Nephron progenitor cell (in vitro differentiated cells): ENCODE data around the gene WAS.
"Not testable (repeated sequence)": the region's sequence is repeated elsewhere in the genome, so short reads cannot be mapped to it uniquely, and the experiment has no call there.

ENCODE experiments used
- DNase-seq: peaks from one replicate; pipeline ENCODE4 v3.0.0; 2021
- H3K27ac Mint-ChIP-seq: 2 replicates; pipeline ENCODE4 v1.8.0; 2021; ENCODE audit warnings: mild to moderate bottlenecking, moderate library complexity, mixed read lengths
- H3K27me3 Mint-ChIP-seq: 2 replicates; pipeline ENCODE4 v1.8.0; 2021; ENCODE audit warnings: mild to moderate bottlenecking, low read depth, mixed read lengths; ENCODE audit not compliant: poor library complexity
- H3K36me3 Mint-ChIP-seq: 2 replicates; pipeline ENCODE4 v1.8.0; 2021; ENCODE audit warnings: low read depth, mixed read lengths
- H3K4me1 Mint-ChIP-seq: 2 replicates; pipeline ENCODE4 v1.8.0; 2021; ENCODE audit warnings: mixed read lengths
- H3K4me3 Mint-ChIP-seq: 2 replicates; pipeline ENCODE4 v1.8.0; 2021; ENCODE audit warnings: mild to moderate bottlenecking, moderate library complexity, mixed read lengths
- H3K9me3 Mint-ChIP-seq: 2 replicates; pipeline ENCODE4 v1.8.0; 2021; ENCODE audit warnings: mild to moderate bottlenecking, moderate library complexity, mixed read lengths
- CTCF ChIP-seq: fragments of 200-600 bp; sonication (generic); IDR thresholded peaks from 2 replicates; pipeline ENCODE4 v1.5.0; 2021; ENCODE audit warnings: antibody characterized with exemption

WAS gene

GRCh38 chrX:48683411-48683982 lies at the start of gene WAS:
WAS (plus strand) TSS chrX:48683799; CDS start chrX:48683854, 55 bp downstream.
- Mint-ChIP-seq H3K9me3 (peaks cover 68% of the 10 kb centered on the region), H3K4me1 (peaks cover 12% of the 10 kb centered on the region), H3K36me3 (no peaks in the 10 kb centered on the region), H3K27me3 (peaks cover 22% of the 10 kb centered on the region), H3K4me3 (no peak within 1 kb of the TSS), H3K27ac (no peak within 1 kb of the TSS)
- TF ChIP-seq CTCF: no peak
- no peak for DNase-seq

GRCh38 chrX:48636301-48636700 lies 47.3 kb upstream of the WAS start:
- no peak for TF ChIP-seq CTCF
- no peaks in the 10 kb centered on the region for H3K36me3 Mint-ChIP-seq
- no peak overlapping the region for H3K4me3 Mint-ChIP-seq
- no peak overlapping the region for H3K27ac Mint-ChIP-seq
- peaks cover 26% of the 10 kb centered on the region for H3K9me3 Mint-ChIP-seq
- no peak for DNase-seq
- no peaks in the 10 kb centered on the region for H3K27me3 Mint-ChIP-seq
- H3K4me1 Mint-ChIP-seq: no peaks in the 10 kb centered on the region

GRCh38 chrX:48636776-48637175 lies 46.8 kb upstream of the WAS start:
- H3K9me3 Mint-ChIP-seq: peaks cover 26% of the 10 kb centered on the region
- no peaks in the 10 kb centered on the region for H3K27me3 Mint-ChIP-seq
- no peak for TF ChIP-seq CTCF
- H3K36me3 Mint-ChIP-seq: no peaks in the 10 kb centered on the region
- H3K4me3 Mint-ChIP-seq: no peak overlapping the region
- no peak overlapping the region for H3K27ac Mint-ChIP-seq
- DNase-seq: no peak
- H3K4me1 Mint-ChIP-seq: no peaks in the 10 kb centered on the region

GRCh38 chrX:48645669-48646068 lies 37.9 kb upstream of the WAS start:
- no peak for DNase-seq
- Mint-ChIP-seq H3K27ac (no peak overlapping the region), H3K27me3 (no peaks in the 10 kb centered on the region), H3K36me3 (no peaks in the 10 kb centered on the region), H3K4me1 (peaks cover 5% of the 10 kb centered on the region), H3K4me3 (no peak overlapping the region), H3K9me3 (peaks cover 20% of the 10 kb centered on the region)
- TF ChIP-seq CTCF: no peak

- Mint-ChIP-seq H3K4me3 (no peak overlapping the region), H3K36me3 (no peaks in the 10 kb centered on the region), H3K4me1 (peaks cover 5% of the 10 kb centered on the region), H3K27me3 (peaks cover 7% of the 10 kb centered on the region), H3K27ac (no peak overlapping the region), H3K9me3 (peaks cover 31% of the 10 kb centered on the region)
- no peak for TF ChIP-seq CTCF
- DNase-seq: peak; percentile 10
These were observed 35.3 kb upstream of the WAS start for GRCh38 chrX:48648336-48648751.

GRCh38 chrX:48649102-48649501 lies 34.5 kb upstream of the WAS start:
- TF ChIP-seq CTCF: no peak
- DNase-seq: no peak
- H3K4me1 Mint-ChIP-seq: peaks cover 5% of the 10 kb centered on the region
- H3K27ac Mint-ChIP-seq: no peak overlapping the region
- peaks cover 13% of the 10 kb centered on the region for H3K27me3 Mint-ChIP-seq
- H3K4me3 Mint-ChIP-seq: no peak overlapping the region
- peaks cover 35% of the 10 kb centered on the region for H3K9me3 Mint-ChIP-seq
- no peaks in the 10 kb centered on the region for H3K36me3 Mint-ChIP-seq

DNA sequence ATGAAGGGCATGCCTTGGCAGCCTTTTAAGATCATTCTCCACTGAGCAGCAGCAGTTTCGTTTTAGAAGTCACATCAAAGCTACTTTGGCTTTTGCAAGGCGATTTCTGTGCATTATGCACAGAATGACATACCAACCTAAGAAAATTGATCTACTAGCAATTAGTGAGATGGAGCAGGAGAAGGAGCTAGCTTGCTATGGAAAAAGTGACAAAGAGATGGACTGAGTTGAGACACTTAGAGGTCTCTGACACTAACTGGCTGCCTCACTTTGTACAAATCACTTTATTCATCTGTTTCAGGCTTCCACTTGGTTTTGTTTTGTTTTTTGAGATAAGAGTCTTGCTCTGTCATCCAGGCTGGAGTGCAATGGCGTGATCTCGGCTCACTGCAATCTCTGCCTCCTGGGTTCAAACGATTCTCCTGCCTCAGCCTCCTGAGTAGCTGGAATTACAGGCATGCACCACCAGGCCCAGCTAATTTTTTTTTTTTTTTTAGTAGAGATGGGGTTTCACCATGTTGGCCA lies 31.5 kb upstream of the WAS start:
- not testable (repeated sequence) for DNase-seq, H3K4me1 Mint-ChIP-seq, H3K36me3 Mint-ChIP-seq, H3K27ac Mint-ChIP-seq, H3K4me3 Mint-ChIP-seq
- Mint-ChIP-seq H3K9me3 (peaks cover 51% of the 10 kb centered on the region), H3K27me3 (peaks cover 17% of the 10 kb centered on the region)

GRCh38 chrX:48654746-48655145 lies 28.9 kb upstream of the WAS start:
- Mint-ChIP-seq H3K4me3 (peak overlapping the region; percentile 62), H3K27me3 (peaks cover 17% of the 10 kb centered on the region), H3K9me3 (peaks cover 48% of the 10 kb centered on the region)
- not testable (repeated sequence) for H3K4me1 Mint-ChIP-seq, H3K36me3 Mint-ChIP-seq, H3K27ac Mint-ChIP-seq, DNase-seq

GRCh38 chrX:48659686-48660085 lies 23.9 kb upstream of the WAS start:
- H3K27ac Mint-ChIP-seq, H3K36me3 Mint-ChIP-seq, DNase-seq, H3K27me3 Mint-ChIP-seq, H3K4me1 Mint-ChIP-seq, H3K4me3 Mint-ChIP-seq: not testable (repeated sequence)
- H3K9me3 Mint-ChIP-seq: peaks cover 57% of the 10 kb centered on the region
